Measurements from ENCODE around the gene KCMF1.

DNA sequence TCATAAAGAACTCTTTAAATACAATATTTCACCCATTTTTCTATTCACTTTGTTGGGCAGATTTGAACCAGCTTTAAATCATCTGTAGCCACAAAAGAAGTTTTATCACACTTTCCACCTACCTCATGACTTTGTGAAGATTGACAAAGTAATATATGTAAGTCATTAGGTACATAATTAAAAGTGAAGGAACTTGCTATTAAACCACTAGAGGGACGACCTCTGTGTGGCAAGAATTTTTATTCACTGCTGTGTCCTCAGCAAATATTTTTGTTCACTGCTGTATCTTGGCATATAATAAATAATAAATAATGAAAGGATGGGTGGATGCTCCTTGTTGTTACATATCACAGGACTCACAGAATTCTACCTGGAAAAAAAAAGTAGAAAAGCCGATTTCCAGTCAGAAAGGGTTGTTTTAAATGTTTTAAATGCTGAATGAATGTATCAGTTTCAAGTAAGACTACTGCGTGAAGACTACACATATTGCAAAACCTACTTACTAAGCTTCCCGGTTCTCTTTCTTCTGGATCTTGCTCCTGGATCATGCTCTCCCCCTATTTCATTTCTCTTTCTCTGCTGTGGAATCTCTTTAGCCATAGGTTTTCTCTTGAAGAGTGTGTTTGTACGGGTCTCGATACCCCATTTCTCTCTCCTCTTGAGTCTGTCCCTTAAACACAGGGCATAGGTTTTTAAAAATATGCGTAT is 44.8 kb downstream of the KCMF1 start:
- TF ChIP-seq, protein P1, sequence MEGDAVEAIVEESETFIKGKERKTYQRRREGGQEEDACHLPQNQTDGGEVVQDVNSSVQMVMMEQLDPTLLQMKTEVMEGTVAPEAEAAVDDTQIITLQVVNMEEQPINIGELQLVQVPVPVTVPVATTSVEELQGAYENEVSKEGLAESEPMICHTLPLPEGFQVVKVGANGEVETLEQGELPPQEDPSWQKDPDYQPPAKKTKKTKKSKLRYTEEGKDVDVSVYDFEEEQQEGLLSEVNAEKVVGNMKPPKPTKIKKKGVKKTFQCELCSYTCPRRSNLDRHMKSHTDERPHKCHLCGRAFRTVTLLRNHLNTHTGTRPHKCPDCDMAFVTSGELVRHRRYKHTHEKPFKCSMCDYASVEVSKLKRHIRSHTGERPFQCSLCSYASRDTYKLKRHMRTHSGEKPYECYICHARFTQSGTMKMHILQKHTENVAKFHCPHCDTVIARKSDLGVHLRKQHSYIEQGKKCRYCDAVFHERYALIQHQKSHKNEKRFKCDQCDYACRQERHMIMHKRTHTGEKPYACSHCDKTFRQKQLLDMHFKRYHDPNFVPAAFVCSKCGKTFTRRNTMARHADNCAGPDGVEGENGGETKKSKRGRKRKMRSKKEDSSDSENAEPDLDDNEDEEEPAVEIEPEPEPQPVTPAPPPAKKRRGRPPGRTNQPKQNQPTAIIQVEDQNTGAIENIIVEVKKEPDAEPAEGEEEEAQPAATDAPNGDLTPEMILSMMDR (conservative IDR thresholded peaks at IDR 0.05; ENCODE audit: low read depth, low read length), result 0 out of 2 replicates have a peak, but pooled peaks have one; percentile 31
- no peak for TF ChIP-seq EZH2 (IDR thresholded peaks at IDR 0.05; ENCODE audit: low read length, unreplicated experiment)

All from PC-3 (cell line).